ENCODE results near the gene SERPINA1.

SERPINA1 gene

DNA sequence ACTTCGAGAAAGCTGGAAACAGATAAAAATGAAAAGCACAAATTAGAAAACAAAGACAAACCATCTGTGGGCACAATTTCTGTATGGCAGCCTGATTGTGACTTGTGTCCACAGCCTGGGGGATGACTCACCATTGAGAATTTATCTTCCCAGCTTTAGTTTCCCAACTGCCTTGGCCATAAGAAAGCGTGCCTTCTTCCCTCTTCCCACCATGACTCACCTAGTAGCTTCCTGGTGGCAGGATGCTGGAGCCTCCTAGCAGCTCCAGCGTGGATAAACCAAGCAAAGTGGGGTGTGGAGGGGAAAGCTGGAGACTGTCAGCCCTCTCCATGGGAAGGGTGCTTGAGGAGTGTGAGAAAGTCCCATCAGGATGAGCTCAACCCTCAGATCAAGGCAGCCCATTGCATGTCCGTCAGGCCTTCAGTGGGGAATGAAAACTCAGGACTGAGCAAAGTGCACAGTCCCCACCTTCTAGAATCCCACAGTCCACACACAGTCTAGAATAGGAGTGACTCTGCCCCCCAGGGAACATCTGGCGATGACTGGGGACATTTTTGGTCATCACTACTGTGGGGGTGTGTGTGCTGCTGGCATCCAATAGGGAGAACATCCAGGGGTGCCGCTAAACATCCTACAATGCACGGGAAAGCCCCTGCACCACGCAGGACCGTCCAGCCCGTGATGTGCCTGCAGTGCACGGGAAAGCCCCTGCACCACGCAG is 42.9 kb downstream of the SERPINA1 start:
- DNase-seq: no peak

DNA sequence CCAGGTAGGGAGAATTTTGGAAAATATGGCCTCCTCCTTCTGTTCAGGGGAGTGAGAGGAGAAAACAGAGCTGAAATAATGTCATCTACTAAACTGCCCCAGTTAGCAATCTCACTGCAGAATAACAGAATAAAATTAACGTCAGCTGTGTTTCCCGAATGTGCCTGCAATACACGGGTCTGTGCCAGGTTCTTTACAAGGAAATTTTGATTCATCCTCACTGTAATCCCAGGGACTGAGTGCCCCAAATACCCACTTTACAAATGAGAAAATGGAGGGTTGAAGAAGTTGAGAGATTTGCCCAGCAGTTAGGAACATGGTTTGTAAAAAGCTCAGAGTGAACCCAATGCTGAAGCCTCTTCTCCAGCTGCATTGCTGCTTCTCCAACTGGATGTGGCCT is 44.0 kb downstream of the SERPINA1 start:
- DNase-seq: no peak

DNA sequence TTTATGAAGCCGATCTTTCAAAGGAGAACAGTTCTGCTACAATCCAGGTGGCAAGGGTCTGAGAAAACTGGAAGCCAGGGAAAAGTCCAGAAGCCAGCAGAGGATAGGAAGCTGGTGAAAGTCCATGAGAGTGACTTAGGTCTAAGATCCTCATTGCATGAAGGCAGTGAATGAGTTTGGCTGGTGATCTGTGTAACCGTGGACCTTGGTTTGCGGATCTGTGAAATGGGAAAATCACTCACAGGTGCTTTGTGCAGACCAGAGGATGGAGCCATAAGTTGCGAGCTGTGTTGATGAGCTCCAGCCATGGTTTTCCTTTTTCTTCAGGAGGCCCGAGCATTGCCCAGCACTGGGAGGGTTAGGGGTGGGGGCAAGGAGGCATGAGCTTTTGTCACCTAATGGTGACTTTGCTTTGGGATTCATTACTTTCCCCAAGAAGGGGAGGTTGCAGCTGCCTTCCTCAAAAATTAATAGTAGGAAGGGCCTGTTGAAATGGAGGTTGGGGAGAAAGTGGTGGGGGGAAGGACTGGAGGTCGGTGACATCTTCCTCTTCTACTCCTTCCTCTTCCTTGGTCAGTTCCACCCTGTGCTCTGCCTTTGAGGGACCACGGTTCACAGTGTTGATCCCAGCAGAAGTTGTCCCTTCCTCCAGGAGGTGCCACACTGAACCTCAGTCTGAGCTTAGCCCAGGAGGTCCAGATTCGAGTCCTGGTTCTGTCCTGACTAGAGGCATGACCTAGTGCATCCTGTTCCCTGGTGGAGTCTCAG is 45.0 kb downstream of the SERPINA1 start:
- no peak for DNase-seq

DNA sequence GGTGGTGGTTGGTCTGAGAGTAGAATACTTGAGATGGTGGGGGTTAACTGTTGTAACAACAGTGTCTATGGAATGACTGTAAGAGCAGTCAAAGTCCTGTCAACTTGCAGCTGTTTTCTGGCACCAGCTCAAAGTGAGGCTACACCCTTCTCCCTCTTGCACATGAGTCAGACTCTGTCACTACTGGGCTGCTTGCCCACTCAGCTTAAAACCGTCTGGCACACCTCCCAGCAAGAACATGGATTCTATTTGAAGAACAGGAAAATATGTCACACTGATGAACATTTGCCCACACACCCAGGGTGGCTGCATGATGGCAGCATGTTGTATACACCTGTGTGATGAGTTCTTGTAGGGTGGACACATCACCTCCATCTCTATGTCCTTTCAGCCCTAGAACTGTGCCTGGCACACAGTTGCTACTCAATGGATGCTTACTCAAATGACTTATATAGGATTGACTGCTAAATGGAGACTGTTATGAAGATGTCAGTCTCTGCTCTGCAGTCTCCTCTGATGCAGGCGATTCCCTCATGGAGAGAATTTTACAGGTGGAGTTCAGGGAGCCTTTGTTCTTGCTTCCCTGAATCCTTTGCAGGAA is 46.0 kb downstream of the SERPINA1 start:
- DNase-seq: no peak

DNA sequence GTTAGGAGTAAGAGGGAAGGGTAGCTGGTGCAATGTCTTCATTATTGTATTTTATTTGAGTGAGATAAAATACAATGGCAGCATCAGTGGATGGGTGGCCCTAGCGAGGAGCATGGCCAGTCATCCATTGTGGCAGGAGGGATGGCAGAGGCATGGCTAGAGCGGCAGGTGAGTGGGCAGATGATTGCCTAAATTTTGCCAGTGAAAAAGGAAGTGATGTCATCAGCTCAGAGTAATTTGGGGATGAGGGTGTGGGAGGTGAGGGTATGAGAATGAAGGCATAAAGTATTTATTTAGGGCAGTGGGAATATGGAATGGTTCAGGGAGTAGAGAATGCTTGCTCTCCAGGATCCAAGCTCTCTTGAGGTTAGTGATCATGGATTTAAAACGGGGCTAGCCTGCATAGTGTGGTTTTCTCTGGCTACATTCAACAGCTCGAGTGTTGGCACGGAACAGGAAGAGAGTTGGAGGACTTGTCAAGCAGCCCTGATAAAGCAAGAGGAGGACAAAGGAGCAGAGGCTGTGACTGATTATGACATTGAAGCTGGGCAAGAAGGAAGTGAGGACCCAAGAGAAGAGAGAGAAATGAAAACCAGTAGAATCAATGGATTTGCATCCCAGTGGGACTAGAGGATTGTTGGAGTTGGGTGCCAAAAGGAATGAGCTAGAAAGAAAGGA is 46.6 kb downstream of the SERPINA1 start:
- no peak for DNase-seq

DNA sequence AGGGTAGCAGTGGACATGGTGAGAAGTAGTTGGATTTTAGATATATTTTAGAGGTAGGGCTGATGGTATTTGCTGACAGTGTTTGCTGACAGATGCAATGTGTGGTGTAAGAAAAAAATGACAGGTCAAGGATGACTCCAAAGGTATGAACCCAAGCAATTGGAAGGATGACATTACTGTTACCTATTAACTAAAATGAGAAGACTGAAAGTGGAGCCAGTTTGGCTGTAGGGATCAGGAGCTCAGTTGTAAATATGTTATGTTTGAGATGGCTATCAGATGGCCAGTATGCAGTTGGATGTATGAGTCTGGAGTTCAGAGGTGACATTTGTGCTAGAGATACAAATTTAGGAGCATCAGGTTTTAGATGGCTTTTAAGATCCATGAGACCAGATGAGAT is 47.9 kb downstream of the SERPINA1 start:
- DNase-seq: no peak

DNA sequence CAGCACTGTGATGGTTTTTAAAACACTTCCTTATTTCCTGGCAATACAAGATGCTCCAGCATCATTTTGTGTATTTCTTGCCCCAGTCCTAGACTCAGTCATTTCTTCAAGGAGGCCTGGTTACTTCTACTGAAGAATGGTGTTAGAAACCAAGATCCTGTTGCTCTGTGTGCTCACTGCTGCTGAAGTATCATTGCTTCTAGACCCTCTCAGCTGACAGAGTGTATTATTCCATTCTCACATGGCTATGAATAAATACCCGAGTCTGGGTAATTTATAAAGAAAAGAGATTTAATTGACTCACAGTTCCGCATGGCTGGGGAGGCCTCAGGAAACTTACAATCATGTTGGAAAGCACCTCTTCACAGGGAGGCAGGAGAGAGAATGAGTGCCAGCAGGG is 50.4 kb downstream of the SERPINA1 start:
- no peak for DNase-seq

DNA sequence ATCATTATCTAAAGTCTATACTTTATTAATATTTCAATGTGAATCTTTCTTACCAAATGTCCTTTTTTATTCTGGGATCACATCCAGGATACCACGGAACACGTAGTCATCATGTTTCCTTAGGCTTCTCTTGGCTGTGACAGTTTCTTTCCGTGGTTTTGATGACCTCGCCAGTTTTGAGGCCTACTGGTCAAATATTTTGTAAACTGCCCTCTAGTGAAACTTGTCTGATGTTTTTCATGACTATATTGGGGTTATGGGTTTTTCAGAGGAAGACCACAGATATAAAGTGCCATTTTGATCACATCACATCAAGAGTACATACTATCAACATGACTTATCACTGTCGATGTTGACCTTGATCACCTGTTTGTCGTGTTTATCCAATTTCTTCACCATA is 51.1 kb downstream of the SERPINA1 start:
- DNase-seq: no peak

DNA sequence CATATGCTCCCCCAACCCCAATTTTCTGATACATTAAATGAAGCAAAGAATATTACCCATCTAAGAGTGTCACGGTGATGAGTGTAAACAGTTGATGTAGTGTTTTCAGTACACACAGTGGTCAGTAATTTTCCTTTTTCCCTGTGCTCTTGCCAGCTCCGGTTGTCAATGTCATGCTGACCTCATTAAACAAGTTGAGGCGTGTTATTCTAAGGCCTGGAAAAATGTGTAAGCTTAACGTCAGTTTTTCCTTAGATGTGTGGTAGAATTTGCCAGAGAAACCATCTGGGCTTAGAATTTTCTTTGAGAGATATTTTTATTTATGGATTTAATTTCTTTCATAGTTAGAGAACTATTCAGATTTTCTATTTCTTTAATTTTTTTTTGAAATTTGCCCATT is 53.5 kb downstream of the SERPINA1 start:
- DNase-seq: no peak

DNA sequence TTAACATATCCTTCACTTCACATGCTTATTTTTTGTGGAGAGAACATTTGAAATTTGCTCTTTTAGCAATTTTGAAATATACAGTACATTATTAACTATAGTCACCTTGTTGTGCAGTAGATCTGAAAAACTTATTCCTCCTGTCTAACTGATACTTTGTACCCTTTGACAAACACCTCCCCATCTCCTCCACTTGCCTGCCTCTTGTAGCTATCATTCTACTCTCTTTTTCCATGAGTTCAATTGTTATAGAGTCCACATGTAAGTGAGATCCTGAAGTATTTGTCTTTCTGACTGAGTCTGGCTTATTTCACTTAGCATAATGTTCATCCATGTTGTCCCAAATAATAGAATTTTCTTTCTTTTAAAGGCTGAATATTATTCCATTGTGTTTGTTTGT is 55.8 kb downstream of the SERPINA1 start:
- no peak for DNase-seq

DNA sequence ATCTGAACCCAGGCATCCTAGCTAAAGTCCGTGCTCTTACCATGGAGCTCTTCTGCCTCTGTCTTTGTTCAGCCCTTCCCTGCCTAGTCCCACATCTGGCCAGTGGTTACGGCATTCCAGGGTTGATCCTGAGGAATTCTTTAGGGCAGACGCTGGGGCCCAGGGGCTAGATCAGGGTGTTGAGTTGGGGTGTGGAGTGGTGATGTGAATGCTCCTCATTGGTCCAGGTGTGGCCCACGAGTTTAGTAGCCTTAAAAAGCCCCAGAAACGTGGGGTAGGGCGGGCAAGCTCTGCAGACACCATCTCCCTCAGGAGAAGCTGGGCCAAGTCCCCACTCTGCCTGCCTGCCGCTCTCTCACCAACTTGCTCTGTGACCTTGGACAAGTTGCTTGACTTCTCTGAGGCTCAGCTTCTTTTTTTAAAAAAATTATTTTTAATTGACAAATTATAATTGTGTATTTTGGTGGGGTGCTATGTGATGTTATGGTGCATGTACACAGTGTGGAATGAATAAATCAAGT is 56.3 kb downstream of the SERPINA1 start:
- DNase-seq: no peak

DNA sequence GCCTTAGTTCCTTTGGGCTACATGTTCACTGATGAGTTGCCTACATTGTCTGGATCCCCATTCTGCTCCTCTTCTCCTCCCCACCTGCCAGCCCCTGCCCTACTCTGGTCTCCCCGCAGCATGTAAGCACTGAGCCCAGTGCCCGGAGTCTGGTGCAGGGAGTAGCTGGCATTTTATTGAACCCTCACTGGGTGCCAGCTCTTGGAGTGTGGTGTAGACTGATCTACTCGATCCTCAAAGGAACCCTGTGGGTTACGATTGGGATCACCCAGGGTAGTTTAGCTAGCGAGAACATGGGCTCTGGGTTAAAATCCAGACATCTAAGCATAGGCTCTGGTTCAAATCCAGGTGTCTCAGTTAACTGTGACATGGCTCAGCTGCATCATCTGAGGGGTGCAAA is 56.9 kb downstream of the SERPINA1 start:
- no peak for DNase-seq

DNA sequence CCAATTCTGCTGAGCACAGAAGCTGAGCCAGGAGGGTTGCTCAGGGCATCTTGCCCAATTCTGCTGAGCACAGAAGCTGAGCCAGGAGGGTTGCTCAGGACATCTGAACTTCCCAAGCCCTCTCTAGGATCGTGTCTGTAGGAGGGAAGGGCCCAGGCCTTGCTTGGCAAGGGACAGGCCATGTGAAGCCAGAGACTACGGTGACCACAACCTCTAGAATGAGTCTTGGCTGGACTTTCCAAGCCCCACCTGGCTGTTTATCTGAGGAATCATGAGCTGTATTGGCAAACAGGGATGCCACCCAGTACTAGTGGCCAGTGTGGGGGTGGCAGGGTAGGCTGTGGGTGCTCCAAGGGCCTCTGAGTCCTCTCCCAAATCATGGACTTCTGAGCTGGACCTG is 57.5 kb downstream of the SERPINA1 start:
- DNase-seq: no peak

DNA sequence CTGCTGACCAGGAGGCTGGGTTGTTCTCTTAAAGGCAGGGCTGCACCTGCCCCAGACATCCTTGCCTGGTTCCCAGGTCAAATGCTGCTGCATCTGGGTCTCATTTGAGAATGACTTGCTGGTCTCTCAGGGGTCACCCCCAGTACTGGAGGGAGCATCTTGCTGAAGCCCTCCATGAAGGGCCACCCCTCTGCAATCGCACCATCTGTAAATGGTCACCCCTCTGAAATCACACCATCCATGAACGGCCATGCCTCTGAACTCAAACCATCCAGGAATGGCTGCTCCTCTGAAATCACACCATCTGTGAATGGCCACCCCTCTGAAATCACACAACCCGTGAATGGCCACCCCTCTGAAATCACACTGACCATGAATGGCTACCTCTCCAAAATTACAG is 58.0 kb downstream of the SERPINA1 start:
- no peak for DNase-seq

DNA sequence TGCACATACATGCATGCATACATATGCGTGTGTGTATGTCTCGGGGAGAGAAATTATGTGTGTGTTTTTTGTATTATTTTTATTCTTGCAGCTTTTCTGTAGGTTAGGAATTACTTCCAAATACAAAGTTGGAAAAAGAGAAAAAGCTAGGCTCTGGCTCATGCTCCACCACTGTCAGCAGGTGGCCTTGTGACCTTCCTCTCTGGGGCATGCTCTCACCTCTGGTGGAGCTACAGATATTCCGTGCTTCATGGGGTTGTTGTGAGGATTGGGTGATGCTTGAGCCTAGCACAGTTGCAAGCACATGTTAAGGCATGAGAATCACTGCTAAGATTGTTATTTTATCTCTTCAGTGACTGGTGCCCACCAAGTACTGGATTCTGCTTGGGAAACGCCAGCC is 58.5 kb downstream of the SERPINA1 start:
- DNase-seq: no peak

DNA sequence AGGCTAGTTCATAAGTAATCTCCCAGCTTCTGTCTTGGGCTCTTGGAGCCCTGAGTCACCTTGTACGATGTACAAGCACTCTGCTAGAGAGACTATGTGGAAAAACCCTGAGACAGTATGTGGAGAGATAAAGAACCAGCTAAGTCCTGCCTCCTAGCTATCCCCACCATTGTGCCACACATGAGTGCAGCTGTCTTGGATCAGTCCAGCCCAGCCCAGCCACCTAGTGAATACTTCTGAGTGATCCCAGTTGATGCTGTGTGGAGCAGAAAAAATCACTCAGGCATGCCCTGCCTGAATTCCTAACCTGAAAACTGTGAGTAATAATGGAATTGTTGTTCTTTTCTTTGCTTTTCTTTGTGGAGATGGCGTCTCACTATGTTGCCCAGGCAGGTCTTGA is 60.2 kb downstream of the SERPINA1 start:
- DNase-seq: no peak
